Measurements from ENCODE around the gene OR10A5. TPM values are rescaled to one million over a fixed set of nuclear protein-coding genes. Genes with fewer than 3 reads are reported as not detected.

OR10A5 gene
- total RNA-seq, 2 experiments from 2014 or later, result not detected

- Mint-ChIP-seq H3K36me3 (ENCODE audit: low read depth) (no peaks in the 10 kb centered on the region), H3K4me3 (no peak within 1 kb of the TSS), H3K9me3 (no peaks in the 10 kb centered on the region), H3K27me3 (peaks cover 8% of the 10 kb centered on the region), H3K27ac (no peak within 1 kb of the TSS), H3K4me1 (ENCODE audit: low read depth) (no peaks in the 10 kb centered on the region)
- ChIA-PET POLR2A (no interaction called here), CTCF (no interaction called here)
- Histone ChIP-seq H3K9me3 (ENCODE audit: control insufficient read depth in 1 of 2, insufficient read depth in 1 of 2, low read length in 2 of 2) (peaks cover 0 to 6% of the 10 kb centered on the region in 2 experiments), H3K27me3 (ENCODE audit: control insufficient read depth in 1 of 2, insufficient read depth in 2 of 2, low read length in 2 of 2) (no peaks in the 10 kb centered on the region), H3K36me3 (ENCODE audit: insufficient read depth, low read length) (no peaks in the 10 kb centered on the region), H3K27ac (ENCODE audit: low read depth in 1 of 2, low read length in 2 of 2) (no peak within 1 kb of the TSS), H3K4me1 (ENCODE audit: insufficient read depth, low read length) (no peaks in the 10 kb centered on the region), H3K4me3 (ENCODE audit: low read length) (no peak within 1 kb of the TSS)
- intact Hi-C loops (cut with DNase I, micrococcal nuclease), result no loop called here
- DNase-seq (no peak), ATAC-seq (ENCODE audit: poor library complexity) (no peak)
- no peak for TF ChIP-seq CTCF (IDR thresholded peaks at IDR 0.05)
Measured at GRCh38 chr11:6892400-6892799, 46.9 kb downstream of the OR10A5 start, which contains the start of gene OR2D2. OR2D2 (minus strand) TSS chr11:6892500; CDS start chr11:6892500, 0 bp downstream.

- ATAC-seq (ENCODE audit: poor library complexity) (no peak), DNase-seq (no peak)
- ChIA-PET CTCF (no interaction called here), POLR2A (no interaction called here)
- Mint-ChIP-seq H3K4me3 (no peak overlapping the region), H3K4me1 (ENCODE audit: low read depth) (no peaks in the 10 kb centered on the region), H3K27me3 (peaks cover 18% of the 10 kb centered on the region), H3K36me3 (ENCODE audit: low read depth) (no peaks in the 10 kb centered on the region), H3K9me3 (no peaks in the 10 kb centered on the region), H3K27ac (no peak overlapping the region)
- Histone ChIP-seq H3K27me3 (ENCODE audit: control insufficient read depth in 1 of 2, insufficient read depth in 2 of 2, low read length in 2 of 2) (no peaks in the 10 kb centered on the region), H3K4me1 (ENCODE audit: insufficient read depth, low read length) (no peaks in the 10 kb centered on the region), H3K36me3 (ENCODE audit: insufficient read depth, low read length) (no peaks in the 10 kb centered on the region), H3K27ac (ENCODE audit: low read depth in 1 of 2, low read length in 2 of 2) (no peak overlapping the region), H3K9me3 (ENCODE audit: control insufficient read depth in 1 of 2, insufficient read depth in 1 of 2, low read length in 2 of 2) (peaks cover 0 to under 1% of the 10 kb centered on the region in 2 experiments), H3K4me3 (ENCODE audit: low read length) (no peak overlapping the region)
- TF ChIP-seq CTCF (IDR thresholded peaks at IDR 0.05), result no peak
- intact Hi-C loops (cut with DNase I, micrococcal nuclease), result no loop called here
Measured at GRCh38 chr11:6894097-6894496, 48.6 kb downstream of the OR10A5 start.

GRCh38 chr11:6895010-6895409 is 49.5 kb downstream of the OR10A5 start:
- Mint-ChIP-seq H3K4me1 (ENCODE audit: low read depth) (no peaks in the 10 kb centered on the region), H3K36me3 (ENCODE audit: low read depth) (no peaks in the 10 kb centered on the region), H3K9me3 (no peaks in the 10 kb centered on the region), H3K27ac (no peak overlapping the region), H3K4me3 (no peak overlapping the region), H3K27me3 (peaks cover 18% of the 10 kb centered on the region)
- intact Hi-C loops (cut with DNase I, micrococcal nuclease), result no loop called here
- no peak for ATAC-seq (ENCODE audit: poor library complexity)
- POLR2A ChIA-PET, result no interaction called here
- no peak overlapping the region for H3K27ac ChIP-seq (ENCODE audit: low read depth in 1 of 2, low read length in 2 of 2)
- no peak overlapping the region for H3K4me3 ChIP-seq (ENCODE audit: low read length)
- no peaks in the 10 kb centered on the region for H3K36me3 ChIP-seq (ENCODE audit: insufficient read depth, low read length)
- CTCF ChIA-PET, result no interaction called here
- no peak for DNase-seq
- no peak for TF ChIP-seq CTCF (IDR thresholded peaks at IDR 0.05)
- no peaks in the 10 kb centered on the region for H3K9me3 ChIP-seq (ENCODE audit: control insufficient read depth in 1 of 2, insufficient read depth in 1 of 2, low read length in 2 of 2)
- H3K4me1 ChIP-seq (ENCODE audit: insufficient read depth, low read length), result no peaks in the 10 kb centered on the region
- H3K27me3 ChIP-seq (ENCODE audit: control insufficient read depth in 1 of 2, insufficient read depth in 2 of 2, low read length in 2 of 2), result no peaks in the 10 kb centered on the region

Other genes with a start within 250 kb of the OR10A5 start
- 10 to 100 TPM; 25.7 to 27.3 TPM for gene RRP8, start 242.1 kb upstream of the OR10A5 start, total RNA-seq
- 10 to 100 TPM; 19.2 to 21.0 TPM for gene ILK, start 241.9 kb upstream of the OR10A5 start, total RNA-seq
- gene TAF10, start 233.5 kb upstream of the OR10A5 start, total RNA-seq, result 100 to 1,000 TPM; 154 to 164 TPM
- gene TPP1, start 226.3 kb upstream of the OR10A5 start, total RNA-seq, result 10 to 100 TPM; 29.7 to 34.4 TPM
- 1 to 10 TPM; 9.7 TPM for gene DCHS1, start 189.9 kb upstream of the OR10A5 start, total RNA-seq
- gene MRPL17, start 162.3 kb upstream of the OR10A5 start, total RNA-seq, result 10 to 100 TPM; 12.3 to 14.2 TPM
- gene OR2AG2, start 73.7 kb upstream of the OR10A5 start, total RNA-seq, result under 1 TPM in 1 of 2 experiments, not detected in 1; 0.06 TPM
- not detected for gene OR2AG1, start 62.7 kb upstream of the OR10A5 start, total RNA-seq
- not detected for gene OR6A2, start 46.0 kb upstream of the OR10A5 start, total RNA-seq
- gene OR10A2, start 17.4 kb downstream of the OR10A5 start, total RNA-seq, result not detected
- gene OR10A4, start 30.9 kb downstream of the OR10A5 start, total RNA-seq, result not detected
- gene OR2D2, start 46.8 kb downstream of the OR10A5 start, total RNA-seq, result not detected
- gene OR2D3, start 75.3 kb downstream of the OR10A5 start, total RNA-seq, result not detected
- 1 to 10 TPM in 1 of 2 experiments, under 1 TPM in 1; 0.87 to 1.1 TPM for gene ZNF215, start 80.7 kb downstream of the OR10A5 start, total RNA-seq
- not detected for gene ZNF214, start 174.7 kb downstream of the OR10A5 start, total RNA-seq
- gene NLRP14, start 174.8 kb downstream of the OR10A5 start, total RNA-seq, result under 1 TPM in 1 of 2 experiments, not detected in 1; 0.05 TPM
- gene RBMXL2, start 243.3 kb downstream of the OR10A5 start, total RNA-seq, result under 1 TPM in 1 of 2 experiments, not detected in 1; 0.14 TPM

Data from CD4-positive, alpha-beta T cell (primary cell).